Vagina (tissue), 2 donors: Measurements from ENCODE around the gene RUBCN.
"Not testable (repeated sequence)": the region's sequence is repeated elsewhere in the genome, so short reads cannot be mapped to it uniquely, and the experiment has no call there.

Experiments used
- POLR2A ChIP-seq, 2 donors: fragments of 450-650 bp; IDR thresholded peaks; one replicate each; pipeline ENCODE4 v1.6.1; 2017; ENCODE audit warnings: antibody characterized with exemption in 2 of 2, mild to moderate bottlenecking in 2 of 2, moderate library complexity in 2 of 2
- TF ChIP-seq, protein P1 (sequence below), 3 experiments: fragments of 450-650 bp in 2 of 3; fragments of 200-600 bp in 1 of 3; sonication (generic) in 1 of 3; IDR thresholded peaks; one replicate each; pipeline ENCODE4 v1.5.1; 2017 to 2019; ENCODE audit warnings: antibody characterized with exemption in 3 of 3, mild to moderate bottlenecking in 2 of 3, moderate library complexity in 2 of 3

- not testable (repeated sequence) for TF ChIP-seq POLR2A (IDR thresholded peaks at IDR 0.05)
- TF ChIP-seq, protein P1, sequence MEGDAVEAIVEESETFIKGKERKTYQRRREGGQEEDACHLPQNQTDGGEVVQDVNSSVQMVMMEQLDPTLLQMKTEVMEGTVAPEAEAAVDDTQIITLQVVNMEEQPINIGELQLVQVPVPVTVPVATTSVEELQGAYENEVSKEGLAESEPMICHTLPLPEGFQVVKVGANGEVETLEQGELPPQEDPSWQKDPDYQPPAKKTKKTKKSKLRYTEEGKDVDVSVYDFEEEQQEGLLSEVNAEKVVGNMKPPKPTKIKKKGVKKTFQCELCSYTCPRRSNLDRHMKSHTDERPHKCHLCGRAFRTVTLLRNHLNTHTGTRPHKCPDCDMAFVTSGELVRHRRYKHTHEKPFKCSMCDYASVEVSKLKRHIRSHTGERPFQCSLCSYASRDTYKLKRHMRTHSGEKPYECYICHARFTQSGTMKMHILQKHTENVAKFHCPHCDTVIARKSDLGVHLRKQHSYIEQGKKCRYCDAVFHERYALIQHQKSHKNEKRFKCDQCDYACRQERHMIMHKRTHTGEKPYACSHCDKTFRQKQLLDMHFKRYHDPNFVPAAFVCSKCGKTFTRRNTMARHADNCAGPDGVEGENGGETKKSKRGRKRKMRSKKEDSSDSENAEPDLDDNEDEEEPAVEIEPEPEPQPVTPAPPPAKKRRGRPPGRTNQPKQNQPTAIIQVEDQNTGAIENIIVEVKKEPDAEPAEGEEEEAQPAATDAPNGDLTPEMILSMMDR (IDR thresholded peaks at IDR 0.05) = not testable (repeated sequence)
Measured at GRCh38 chr3:197659701-197660100, 77.0 kb downstream of the RUBCN start.
